ENCODE results near the gene MAP3K1. TPM values are rescaled to one million over a fixed set of nuclear protein-coding genes. Genes with fewer than 3 reads are reported as not detected.
A peak's percentile ranks its signal among the peaks of the same experiment; 100 is the strongest.

Gene MAP3K1
- total and polyA plus RNA-seq, 2 experiments from 2014 or later: 12.0 to 38.2 TPM

DNA sequence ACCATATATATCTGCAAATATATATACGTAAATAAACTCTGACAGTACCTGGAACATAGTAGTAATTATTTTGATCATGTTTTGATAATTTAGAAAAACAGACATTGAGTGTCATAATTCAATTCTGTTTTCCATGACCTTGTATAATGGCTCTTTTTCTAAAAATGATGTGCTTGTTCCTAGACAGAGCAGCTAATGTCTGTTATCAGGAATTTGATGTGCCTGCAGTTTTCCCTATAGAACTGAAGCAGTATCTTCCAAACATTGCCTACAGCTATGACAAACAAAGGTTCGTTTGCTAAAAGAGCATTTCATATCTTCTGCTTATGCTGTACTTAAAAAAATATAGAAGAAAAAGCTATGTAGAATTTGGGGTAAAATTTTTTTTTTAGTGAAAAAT lies 99.3 kb downstream of the MAP3K1 start:
- peaks cover 8% of the 10 kb centered on the region for H3K4me1 ChIP-seq (ENCODE audit: insufficient read depth)
- H3K4me2 ChIP-seq: no peak overlapping the region
- H3K79me2 ChIP-seq: peaks cover 14% of the 10 kb centered on the region
- H2AFZ ChIP-seq: no peak overlapping the region
- no peaks in the 10 kb centered on the region for H4K20me1 ChIP-seq (ENCODE audit: insufficient read depth, poor library complexity, severe bottlenecking)
- H3K27me3 ChIP-seq: no peaks in the 10 kb centered on the region
- DNase-seq (ENCODE audit: low spot score): no peak
- TF ChIP-seq EZH2phosphoT487 (IDR thresholded peaks at IDR 0.05; ENCODE audit: low read depth, severe bottlenecking, unreplicated experiment) (no peak), EZH2 (IDR thresholded peaks at IDR 0.05; ENCODE audit: borderline replicate concordance) (no peak), CTCF (IDR thresholded peaks at IDR 0.05; ENCODE audit: poor library complexity) (no peak)
- H3K4me3 ChIP-seq: no peak overlapping the region
- H3K9me2 ChIP-seq (replicated peaks; ENCODE audit: insufficient read depth): no peaks in the 10 kb centered on the region
- H3K27ac ChIP-seq: no peak overlapping the region
- no peaks in the 10 kb centered on the region for H3K9me3 ChIP-seq (ENCODE audit: low read depth)
- H3K36me3 ChIP-seq (replicated peaks; ENCODE audit: insufficient read depth, low read depth): no peaks in the 10 kb centered on the region
- 83% methylated on average over 2 of the region's 2 CpGs for WGBS (ENCODE audit: low lambda C conversion rate, missing lambda C conversion rate)

GRCh38 chr5:56917534-56917933 lies 102.2 kb downstream of the MAP3K1 start:
- 58% methylated on average over 2 of the region's 2 CpGs for WGBS (ENCODE audit: low lambda C conversion rate, missing lambda C conversion rate)
- H3K4me1 ChIP-seq (ENCODE audit: insufficient read depth): no peaks in the 10 kb centered on the region
- H3K27ac ChIP-seq: no peak overlapping the region
- TF ChIP-seq EZH2phosphoT487 (IDR thresholded peaks at IDR 0.05; ENCODE audit: low read depth, severe bottlenecking, unreplicated experiment) (no peak), CTCF (IDR thresholded peaks at IDR 0.05; ENCODE audit: poor library complexity) (no peak), EZH2 (IDR thresholded peaks at IDR 0.05; ENCODE audit: borderline replicate concordance) (no peak)
- no peak overlapping the region for H3K4me2 ChIP-seq
- no peak overlapping the region for H3K4me3 ChIP-seq
- H3K79me2 ChIP-seq: peaks cover 3% of the 10 kb centered on the region
- peaks cover 4% of the 10 kb centered on the region for H4K20me1 ChIP-seq (ENCODE audit: insufficient read depth, poor library complexity, severe bottlenecking)
- H3K9me3 ChIP-seq (ENCODE audit: low read depth): no peaks in the 10 kb centered on the region
- no peaks in the 10 kb centered on the region for H3K27me3 ChIP-seq
- H3K36me3 ChIP-seq (replicated peaks; ENCODE audit: insufficient read depth, low read depth): no peaks in the 10 kb centered on the region
- no peaks in the 10 kb centered on the region for H3K9me2 ChIP-seq (replicated peaks; ENCODE audit: insufficient read depth)
- no peak overlapping the region for H2AFZ ChIP-seq
- DNase-seq (ENCODE audit: low spot score): no peak

GRCh38 chr5:56918054-56918453 lies 102.7 kb downstream of the MAP3K1 start:
- Histone ChIP-seq H3K4me3 (no peak overlapping the region), H3K4me2 (no peak overlapping the region), H4K20me1 (ENCODE audit: insufficient read depth, poor library complexity, severe bottlenecking) (peaks cover 4% of the 10 kb centered on the region), H3K36me3 (replicated peaks; ENCODE audit: insufficient read depth, low read depth) (no peaks in the 10 kb centered on the region), H2AFZ (no peak overlapping the region), H3K9me2 (replicated peaks; ENCODE audit: insufficient read depth) (no peaks in the 10 kb centered on the region), H3K9me3 (ENCODE audit: low read depth) (no peaks in the 10 kb centered on the region), H3K27me3 (no peaks in the 10 kb centered on the region), H3K79me2 (no peaks in the 10 kb centered on the region), H3K4me1 (ENCODE audit: insufficient read depth) (no peaks in the 10 kb centered on the region), H3K27ac (peak overlapping the region; percentile 26)
- DNase-seq (ENCODE audit: low spot score): peak; percentile 34
- TF ChIP-seq CTCF (IDR thresholded peaks at IDR 0.05; ENCODE audit: poor library complexity): no peak
- no peak for TF ChIP-seq EZH2phosphoT487 (IDR thresholded peaks at IDR 0.05; ENCODE audit: low read depth, severe bottlenecking, unreplicated experiment)
- TF ChIP-seq EZH2 (IDR thresholded peaks at IDR 0.05; ENCODE audit: borderline replicate concordance): no peak
- WGBS (ENCODE audit: low lambda C conversion rate, missing lambda C conversion rate): 76% methylated on average over 2 of the region's 2 CpGs
